Measurements from ENCODE around the gene MYRF.

MYRF gene

DNA sequence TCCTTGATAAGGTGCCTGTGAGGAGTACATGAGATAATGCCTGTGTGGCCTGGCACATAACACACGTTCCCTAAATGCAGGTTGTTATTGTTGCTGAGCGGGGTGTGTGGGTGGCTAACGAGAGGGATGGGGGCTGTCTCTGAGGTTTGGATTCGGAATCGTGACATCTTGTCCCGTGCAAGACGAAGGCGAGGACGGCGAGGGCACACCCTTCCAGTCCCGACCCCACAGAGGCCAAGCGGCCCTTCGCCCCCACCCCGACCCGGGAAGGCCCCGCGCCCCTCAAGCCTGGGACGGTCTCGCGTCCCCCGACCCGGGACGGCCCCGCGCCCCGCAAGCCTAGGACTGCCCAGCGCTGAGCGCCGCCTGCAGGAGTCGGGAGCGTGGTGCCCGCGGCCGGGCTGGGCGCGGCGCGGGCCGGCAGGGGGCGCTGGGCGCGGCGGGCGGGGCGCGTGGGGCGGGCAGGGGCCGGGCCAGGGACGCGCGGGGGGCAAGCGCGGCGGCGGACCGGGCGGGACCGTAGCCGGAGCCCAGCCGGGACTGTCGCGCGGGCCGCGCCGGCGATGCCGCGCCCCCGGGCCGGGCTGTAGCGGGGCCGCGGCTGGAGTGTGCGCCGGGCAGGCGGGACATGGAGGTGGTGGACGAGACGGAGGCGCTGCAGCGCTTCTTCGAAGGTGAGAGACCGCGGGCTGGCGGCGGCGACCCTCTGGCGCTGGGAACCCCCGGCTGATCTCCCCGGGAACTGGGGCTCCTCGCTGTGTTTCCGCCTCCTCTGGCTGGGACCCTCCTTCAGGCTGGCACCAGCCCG, at the start of gene MYRF:
TSS of gene MYRF (plus strand) at position 520 of the 808 bp plus-strand sequence. CDS start at position 629, 109 bp downstream.
- peak in 2 of 3 donors; percentile 29 to 54 for DNase-seq (ENCODE audit: low read depth in 3 of 3, low spot score in 1 of 3)

DNA sequence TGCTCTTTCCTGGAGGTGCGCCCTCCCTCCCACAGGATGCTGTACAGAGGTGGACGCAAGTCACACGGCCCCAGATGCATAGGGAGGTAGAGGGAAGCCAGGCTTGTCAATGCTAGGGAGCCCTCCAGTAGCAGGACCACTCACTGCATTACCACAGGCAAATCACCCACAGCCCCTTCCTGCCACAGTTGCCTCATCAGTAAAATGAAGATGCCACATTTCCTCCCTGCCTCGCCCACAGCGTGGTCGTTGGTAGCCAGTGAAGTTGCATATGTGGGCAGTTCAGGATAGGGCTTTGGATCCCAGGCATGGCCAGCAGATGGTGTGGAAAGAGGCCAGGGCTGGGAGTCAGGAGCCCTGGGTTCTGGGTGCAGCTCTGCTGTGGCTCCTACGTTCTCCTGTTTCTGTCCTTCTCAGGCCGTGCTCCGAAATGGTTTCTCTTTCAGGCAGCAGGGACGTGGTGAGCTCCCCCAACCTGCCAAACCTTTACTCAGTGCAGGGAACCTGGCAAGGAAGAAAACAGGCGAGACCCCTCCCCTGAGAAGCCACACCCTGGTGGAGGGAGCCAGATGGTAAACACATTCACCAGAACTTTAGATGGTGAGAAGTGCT, 49.6 kb upstream of the MYRF start:
- no peak for DNase-seq (ENCODE audit: low read depth in 3 of 3, low spot score in 1 of 3)

- DNase-seq (ENCODE audit: low read depth in 3 of 3, low spot score in 1 of 3) = no peak
Observed at GRCh38 chr11:61704838-61705237, 47.6 kb upstream of the MYRF start.

DNA sequence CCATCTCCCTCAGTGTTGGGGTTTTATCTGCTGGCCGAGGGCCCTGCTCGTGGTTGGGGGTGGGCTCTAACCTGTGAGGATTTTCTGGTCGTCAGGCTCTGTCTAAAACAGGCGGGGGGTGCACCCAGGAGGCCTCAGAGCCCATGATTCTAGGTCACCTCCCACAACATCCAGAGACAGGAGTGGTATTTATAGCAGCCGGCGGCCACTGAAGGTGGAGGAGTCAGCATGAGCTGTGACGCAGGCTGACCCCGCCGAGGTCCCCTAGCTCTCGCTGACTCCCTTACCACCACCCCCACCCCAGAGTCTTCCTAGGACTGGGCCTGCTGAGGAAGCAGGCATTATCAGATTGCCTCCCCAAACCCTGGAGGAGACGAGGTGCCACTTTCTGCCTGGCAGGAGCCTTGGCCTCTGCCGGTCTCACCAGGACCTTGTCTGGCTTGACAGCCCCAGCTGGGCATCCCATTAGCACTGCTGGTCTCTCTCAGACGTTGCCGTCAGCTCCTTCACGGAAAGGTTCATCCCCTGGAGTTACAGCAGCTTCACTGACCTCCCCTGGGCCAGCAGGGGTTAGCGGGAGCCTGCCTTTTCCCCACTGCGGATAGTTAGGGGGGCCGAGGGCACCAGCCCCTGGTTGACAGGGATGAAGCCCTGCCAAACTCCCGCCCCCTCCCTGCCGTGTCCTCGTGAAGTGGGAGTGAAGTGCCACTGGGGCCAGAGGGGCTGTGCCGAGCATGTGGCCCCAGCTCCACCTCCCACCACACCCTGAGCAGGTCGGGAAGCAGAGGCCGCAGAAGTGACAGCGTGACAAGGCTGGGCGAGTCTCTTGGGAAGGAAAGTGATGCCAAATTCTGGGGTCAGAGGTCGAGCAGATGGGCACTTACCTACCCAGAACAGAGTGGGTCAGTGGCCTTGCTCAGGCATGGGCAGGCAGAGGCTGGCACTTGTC, 45.7 kb upstream of the MYRF start:
- DNase-seq (ENCODE audit: low read depth in 3 of 3, low spot score in 1 of 3) = no peak

DNA sequence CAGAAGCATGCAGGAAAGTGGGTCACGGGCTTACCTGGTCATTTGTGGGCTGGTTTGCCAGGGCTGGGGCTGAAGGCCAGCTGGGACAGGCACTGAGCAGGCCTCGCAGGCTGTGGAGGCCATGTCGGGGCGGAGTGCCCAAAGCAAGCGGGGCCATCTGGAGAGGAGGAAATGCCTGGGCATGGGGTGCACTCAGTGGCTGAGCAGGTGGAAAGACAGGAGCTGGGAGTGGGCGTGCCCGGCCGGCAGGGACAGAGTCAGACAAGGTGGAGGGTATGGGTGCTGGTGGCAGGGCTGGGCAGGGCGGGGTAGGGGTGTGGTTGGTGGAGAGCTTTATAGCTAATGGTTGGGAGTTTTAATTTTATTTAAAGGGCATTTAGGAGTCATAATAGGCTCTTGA, 44.9 kb upstream of the MYRF start:
- no peak for DNase-seq (ENCODE audit: low read depth in 3 of 3, low spot score in 1 of 3)

- DNase-seq (ENCODE audit: low read depth in 3 of 3, low spot score in 1 of 3) = no peak
Observed at GRCh38 chr11:61709110-61709509, 43.3 kb upstream of the MYRF start.

DNA sequence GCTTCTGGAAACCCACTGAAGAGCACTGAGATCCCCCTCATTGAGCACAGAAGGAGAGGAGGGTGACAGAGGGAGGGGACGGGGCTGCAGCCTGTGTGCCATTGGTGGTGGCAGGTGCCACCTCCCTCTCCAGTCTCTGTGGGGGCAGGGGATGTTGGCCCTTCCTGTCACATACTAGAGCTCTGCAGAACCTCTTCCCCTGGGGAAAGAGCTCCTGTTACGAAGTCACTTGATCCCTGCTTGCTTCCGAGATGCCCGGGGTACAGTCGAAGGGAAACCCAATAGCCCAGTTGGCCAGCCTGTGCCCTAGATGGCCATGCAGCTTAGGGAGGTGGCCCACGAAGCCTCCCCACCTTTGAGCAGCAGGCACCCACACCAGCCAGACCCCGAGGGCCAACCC, 42.9 kb upstream of the MYRF start:
- no peak for DNase-seq (ENCODE audit: low read depth in 3 of 3, low spot score in 1 of 3)

DNA sequence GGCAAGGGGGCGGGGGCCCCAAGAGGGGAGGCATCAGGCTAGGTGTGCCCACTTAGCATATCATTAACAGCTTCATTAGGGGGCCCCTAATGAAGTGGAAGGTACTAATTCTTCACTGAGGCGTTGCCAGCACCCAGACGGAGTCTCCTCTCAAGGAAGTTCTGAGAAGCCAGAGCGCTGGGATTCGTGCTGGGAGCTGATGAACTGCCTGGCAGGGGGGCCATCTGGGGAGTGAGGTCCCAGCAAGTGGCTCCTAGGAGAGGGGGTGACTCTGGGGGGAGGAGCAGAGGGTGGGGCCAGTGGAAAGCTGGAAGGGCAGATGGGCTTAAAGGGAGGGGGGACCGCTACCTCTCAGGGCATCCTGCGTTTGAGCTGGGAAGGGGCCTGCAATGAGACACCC, 42.4 kb upstream of the MYRF start:
- DNase-seq (ENCODE audit: low read depth in 3 of 3, low spot score in 1 of 3) = no peak

DNA sequence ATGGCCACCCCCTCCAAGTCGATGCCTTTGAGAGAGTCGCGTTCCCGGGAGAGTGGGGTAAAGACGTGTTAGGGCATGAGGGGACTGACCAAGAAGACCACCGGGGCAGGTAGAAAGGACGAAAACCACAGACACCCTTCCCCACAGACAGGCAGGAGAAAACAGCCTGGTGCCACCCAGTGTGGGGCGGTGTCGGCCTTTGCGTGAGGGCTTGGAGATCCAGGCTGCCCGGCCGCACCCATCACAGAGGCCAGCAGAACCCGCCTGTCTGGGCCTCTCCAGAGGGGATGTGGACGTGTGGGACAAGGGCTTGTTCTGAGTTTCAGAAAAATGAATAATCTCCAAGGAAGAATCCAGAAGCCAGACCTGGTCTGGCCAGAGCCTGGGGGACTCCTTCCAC, 41.4 kb upstream of the MYRF start:
- DNase-seq (ENCODE audit: low read depth in 3 of 3, low spot score in 1 of 3) = no peak

- DNase-seq (ENCODE audit: low read depth in 3 of 3, low spot score in 1 of 3) = no peak
Observed at GRCh38 chr11:61711498-61711897, 40.9 kb upstream of the MYRF start.

- no peak for DNase-seq (ENCODE audit: low read depth in 3 of 3, low spot score in 1 of 3)
Observed at GRCh38 chr11:61712314-61712713, 40.1 kb upstream of the MYRF start.

DNA sequence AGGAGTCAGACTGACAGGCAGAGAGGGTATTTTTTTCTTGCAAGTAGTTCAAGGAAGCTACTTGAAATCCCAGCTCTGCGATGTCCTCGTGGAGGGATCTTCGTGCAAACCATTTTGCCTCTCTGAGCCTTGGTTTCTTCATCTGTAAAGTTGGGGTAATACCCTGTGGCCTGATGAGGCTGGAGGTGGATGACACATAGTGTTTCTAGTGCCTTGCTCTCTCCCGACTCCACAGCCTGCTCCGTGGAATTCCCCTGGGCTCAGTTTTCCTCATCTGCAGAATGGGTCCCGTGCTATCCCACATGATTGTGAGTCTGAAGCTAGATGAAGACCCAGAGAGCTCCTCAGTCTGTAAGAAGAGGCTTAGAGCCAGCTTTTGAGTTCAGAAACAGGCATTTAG, 39.6 kb upstream of the MYRF start:
- DNase-seq (ENCODE audit: low read depth in 3 of 3, low spot score in 1 of 3) = no peak

GRCh38 chr11:61713464-61713863, 39.0 kb upstream of the MYRF start:
- DNase-seq (ENCODE audit: low read depth in 3 of 3, low spot score in 1 of 3) = no peak

GRCh38 chr11:61713906-61714305, 38.5 kb upstream of the MYRF start:
- DNase-seq (ENCODE audit: low read depth in 3 of 3, low spot score in 1 of 3) = no peak

DNA sequence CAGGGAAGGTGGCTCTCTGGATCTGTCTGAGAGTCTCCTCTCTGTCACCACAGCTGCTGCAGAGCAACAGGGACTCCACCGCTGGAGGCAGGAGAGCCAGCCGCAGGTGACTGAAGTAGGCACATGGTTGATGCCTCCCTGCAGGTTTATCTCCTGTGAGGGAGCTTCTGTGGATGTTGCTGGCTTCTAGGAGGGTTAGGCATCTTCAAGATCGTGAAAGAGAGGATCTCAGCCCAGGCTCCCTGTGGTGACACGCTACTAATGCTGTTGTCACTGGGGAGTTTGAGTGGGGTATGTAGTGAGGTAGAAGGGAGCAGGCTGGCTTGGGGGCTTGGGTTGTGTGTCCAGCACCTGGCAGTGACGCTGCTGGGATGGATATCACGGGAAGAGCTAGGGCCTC, 38.1 kb upstream of the MYRF start:
- no peak for DNase-seq (ENCODE audit: low read depth in 3 of 3, low spot score in 1 of 3)

GRCh38 chr11:61714916-61715315, 37.5 kb upstream of the MYRF start:
- no peak for DNase-seq (ENCODE audit: low read depth in 3 of 3, low spot score in 1 of 3)

GRCh38 chr11:61715867-61716266, 36.6 kb upstream of the MYRF start:
- DNase-seq (ENCODE audit: low read depth in 3 of 3, low spot score in 1 of 3) = no peak

DNA sequence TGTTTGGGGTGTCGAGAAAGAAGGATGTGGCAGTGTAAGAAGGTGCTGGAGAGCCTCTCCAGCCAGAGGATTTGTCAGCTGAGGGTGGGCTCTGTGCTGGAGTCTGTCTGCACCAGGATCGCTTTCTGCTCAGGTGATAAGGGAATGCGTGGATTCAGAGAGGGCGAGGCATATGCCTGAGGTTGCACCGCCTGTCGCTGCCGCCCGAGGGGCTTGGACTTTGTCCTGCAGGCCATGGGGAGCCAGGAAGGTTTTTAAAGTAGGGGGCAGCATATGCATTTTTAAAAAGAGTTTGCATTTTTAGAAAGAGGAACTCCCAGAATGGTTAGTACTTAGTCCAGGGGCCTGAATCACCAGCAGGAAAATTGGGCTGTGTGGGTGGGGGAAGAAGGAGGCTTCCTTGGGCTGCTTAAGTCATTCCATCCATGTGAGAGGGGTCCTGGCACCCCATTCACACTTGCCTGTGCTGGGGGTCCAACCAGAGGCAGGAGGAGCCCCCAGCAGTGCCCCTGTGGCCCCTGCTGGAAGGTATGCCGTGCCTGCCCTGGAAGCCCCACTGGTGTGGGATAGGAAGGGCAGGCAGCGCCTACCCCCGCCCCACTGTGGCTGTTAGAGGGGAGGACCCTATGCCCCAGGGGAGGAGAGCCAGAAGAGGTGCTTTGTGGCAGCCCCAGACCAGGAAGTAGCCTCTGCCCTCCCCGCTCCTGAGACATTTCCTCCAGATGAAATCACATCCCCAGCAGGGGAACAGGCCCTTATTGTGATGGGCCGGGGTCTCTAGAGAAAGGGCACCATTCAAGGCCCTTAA, 35.8 kb upstream of the MYRF start:
- no peak for DNase-seq (ENCODE audit: low read depth in 3 of 3, low spot score in 1 of 3)

GRCh38 chr11:61717286-61718033, 35.0 kb upstream of the MYRF start:
- DNase-seq (ENCODE audit: low read depth in 3 of 3, low spot score in 1 of 3) = no peak

DNA sequence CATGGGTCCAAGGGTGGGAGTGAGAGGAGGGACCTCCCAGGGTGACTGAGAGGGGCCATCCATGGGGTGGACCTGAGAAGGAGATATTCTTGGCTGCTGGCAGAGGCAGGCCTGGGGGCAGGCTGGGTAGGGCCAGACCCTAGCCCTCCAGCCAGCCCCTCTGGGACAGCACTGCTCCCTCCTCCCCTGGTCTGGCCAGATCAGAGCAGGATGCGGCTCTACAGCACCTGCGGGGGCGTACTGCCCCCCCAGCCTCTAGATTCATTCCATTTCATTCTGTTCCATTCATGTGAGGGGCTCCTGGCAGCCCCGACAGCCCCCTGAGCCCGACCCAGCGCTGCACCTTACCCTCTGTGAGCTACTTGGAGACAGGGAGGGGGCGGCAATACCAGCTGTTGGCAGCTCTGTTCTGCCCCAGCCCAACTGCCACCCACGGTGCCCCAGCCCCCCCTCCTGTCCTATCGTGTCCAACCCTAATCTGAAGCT, 34.3 kb upstream of the MYRF start:
- no peak for DNase-seq (ENCODE audit: low read depth in 3 of 3, low spot score in 1 of 3)

Data from stimulated activated CD4-positive, alpha-beta T cell treated with anti-CD3 and anti-CD28 coated beads, TNF-alpha, amount 100 ng/mL, for 1 hour (primary cell).